HCT116 (cell line): ENCODE data around the gene RNU6-9. TPM values are rescaled to one million over a fixed set of nuclear protein-coding genes. Genes with fewer than 3 reads are reported as not detected.

Experiments used
- ATAC-seq: fragments of 200-7000 bp; cut with Tn5 transposase; 2 replicates; pipeline ENCODE4 v1.9.1; 2020; ENCODE audit warnings: mild to moderate bottlenecking, moderate library complexity
- BruUV-seq: library from RNA; stranded (reverse); fragments of 400-500 nt; replicated peaks from 2 replicates; lab custom pipeline; 2021; lab: Mats Ljungman, UMichigan
- CTCF ChIA-PET: fragments of 300-600 bp; sonication (Branson Sonifier 250); formaldehyde crosslinking; loops from one replicate; lab custom pipeline; 2021; ENCODE audit warnings: antibody characterized with exemption; lab: Charles Lee
- POLR2A ChIA-PET: fragments of 300-600, 350-600 bp; sonication (Branson Sonifier 250); formaldehyde crosslinking; loops from one replicate; lab custom pipeline; 2021; ENCODE audit warnings: antibody characterized with exemption; lab: Charles Lee
- RAD21 ChIA-PET, 2 experiments: fragments of 300-600 bp; sonication (Branson Sonifier 250); formaldehyde crosslinking; loops; one replicate each; lab custom pipeline; 2023; ENCODE audit warnings: low total read pairs in 2 of 2; ENCODE audit not compliant: uncharacterized antibody in 2 of 2, unreplicated experiment in 2 of 2, low non-redundant PET in 1 of 2; lab: Charles Lee
- DNase-seq: peaks from one replicate; pipeline ENCODE4 v3.0.0-alpha.2; 2010; ENCODE audit warnings: low read depth, low spot score
- H2AFZ ChIP-seq: fragments of 200-600 bp; shearing (Covaris generic), sonication (generic); 2 replicates; pipeline ENCODE4 v1.6.1; 2017; ENCODE audit warnings: low read depth, mixed run types, mixed read lengths, antibody characterized with exemption, low read length; ENCODE audit not compliant: poor library complexity, severe bottlenecking
- H3K27ac ChIP-seq: 2 replicates; pipeline ENCODE4 v1.5.1; 2012; ENCODE audit warnings: low read depth, low read length
- H3K27me3 ChIP-seq: fragments of 200-600 bp; sonication (generic); 2 replicates; pipeline ENCODE4 v1.6.1; 2016; ENCODE audit warnings: mixed run types, low read length, mixed read lengths; ENCODE audit not compliant: insufficient read depth
- H3K36me3 ChIP-seq, 2 experiments: fragments of 200-500 bp in 1 of 2; fragments of 200-600 bp in 1 of 2; sonication (Bioruptor generic) in 1 of 2; sonication (generic) in 1 of 2; 2 replicates each; pipeline versions ENCODE4 v1.5.1 to v1.6.1; 2014 to 2016; ENCODE audit warnings: low read length in 2 of 2, inconsistent platforms in 1 of 2, mixed read lengths in 1 of 2, mixed run types in 1 of 2; ENCODE audit not compliant: insufficient read depth in 2 of 2, control insufficient read depth in 1 of 2
- H3K4me1 ChIP-seq, 2 experiments: fragments of 200-600 bp in 1 of 2; sonication (generic) in 1 of 2; 2 replicates each; pipeline versions ENCODE4 v1.5.1 to v1.6.1; 2012 to 2017; ENCODE audit warnings: low read length in 2 of 2, inconsistent platforms in 1 of 2, mild to moderate bottlenecking in 1 of 2, mixed read lengths in 1 of 2, mixed run types in 1 of 2, moderate library complexity in 1 of 2; ENCODE audit not compliant: insufficient read depth in 2 of 2, control insufficient read depth in 1 of 2
- H3K4me2 ChIP-seq: fragments of 200-600 bp; sonication (generic); 2 replicates; pipeline ENCODE4 v1.6.1; 2017; ENCODE audit warnings: mixed run types, low read length, mixed read lengths
- H3K4me3 ChIP-seq, 2 experiments: fragments of 200-600 bp in 1 of 2; sonication (generic) in 1 of 2; replicated peaks in 1 of 2; 2 replicates each; pipeline ENCODE4 v1.5.1; 2011 to 2016; ENCODE audit warnings: low read length in 2 of 2, control low read depth in 1 of 2, low read depth in 1 of 2, mild to moderate bottlenecking in 1 of 2, mixed read lengths in 1 of 2, mixed run types in 1 of 2
- H3K79me2 ChIP-seq: fragments of 200-600 bp; sonication (generic); 2 replicates; pipeline ENCODE4 v1.6.1; 2017; ENCODE audit warnings: mild to moderate bottlenecking, mixed run types, low read length, moderate library complexity, mixed read lengths; ENCODE audit not compliant: insufficient read depth
- H3K9ac ChIP-seq: fragments of 200-600 bp; sonication (generic); 2 replicates; pipeline ENCODE4 v1.6.1; 2016; ENCODE audit warnings: low read length, mixed read lengths
- H3K9me2 ChIP-seq: fragments of 200-600 bp; sonication (generic), shearing (Covaris generic); 2 replicates; pipeline ENCODE4 v1.6.1; 2017; ENCODE audit warnings: mixed run types, mild to moderate bottlenecking, moderate library complexity; ENCODE audit not compliant: insufficient read depth
- H3K9me3 ChIP-seq, 2 experiments: fragments of 200-500 bp in 1 of 2; fragments of 200-600 bp in 1 of 2; sonication (Bioruptor generic) in 1 of 2; sonication (generic) in 1 of 2; 2 replicates each; pipeline ENCODE4 v1.6.1; 2014 to 2017; ENCODE audit warnings: low read length in 2 of 2, mixed read lengths in 2 of 2, inconsistent platforms in 1 of 2, low read depth in 1 of 2, mild to moderate bottlenecking in 1 of 2, mixed run types in 1 of 2, moderate library complexity in 1 of 2; ENCODE audit not compliant: control insufficient read depth in 1 of 2, insufficient read depth in 1 of 2
- H4K20me1 ChIP-seq: fragments of 200-600 bp; sonication (generic), shearing (Covaris generic); 2 replicates; pipeline ENCODE4 v1.6.1; 2017; ENCODE audit warnings: mixed run types, mild to moderate bottlenecking, moderate library complexity; ENCODE audit not compliant: insufficient read depth
- ATF3 ChIP-seq: IDR thresholded peaks from 2 replicates; pipeline ENCODE4 v1.6.1; 2012
- CEBPB ChIP-seq: IDR thresholded peaks from 2 replicates; pipeline ENCODE4 v1.6.1; 2012; ENCODE audit warnings: low read depth
- EGR1 ChIP-seq: IDR thresholded peaks from 2 replicates; pipeline ENCODE4 v1.6.1; 2012; ENCODE audit warnings: low read depth
- EZH2 ChIP-seq: fragments of 200-600 bp; sonication (generic); IDR thresholded peaks from 2 replicates; pipeline ENCODE4 v1.6.1; 2017; ENCODE audit warnings: antibody characterized with exemption, mixed run types
- EZH2phosphoT487 ChIP-seq: fragments of 200-600 bp; IDR thresholded peaks from 2 replicates; pipeline ENCODE4 v1.6.1; 2018; ENCODE audit warnings: antibody characterized with exemption, borderline replicate concordance
- FOSL1 ChIP-seq: IDR thresholded peaks from 2 replicates; pipeline ENCODE4 v1.6.1; 2012; ENCODE audit warnings: low read depth
- JUND ChIP-seq: IDR thresholded peaks from 2 replicates; pipeline ENCODE4 v1.6.1; 2012
- RAD21 ChIP-seq: IDR thresholded peaks from 2 replicates; pipeline ENCODE4 v1.6.1; 2012; ENCODE audit warnings: low read depth, mild to moderate bottlenecking
- SIN3A ChIP-seq: IDR thresholded peaks from 2 replicates; pipeline ENCODE4 v1.6.1; 2012; ENCODE audit warnings: low read depth
- SP1 ChIP-seq: IDR thresholded peaks from 2 replicates; pipeline ENCODE4 v1.6.1; 2012; ENCODE audit warnings: low read depth
- SRF ChIP-seq: IDR thresholded peaks from 2 replicates; pipeline ENCODE4 v1.6.1; 2012; ENCODE audit warnings: low read depth
- TCF7L2 ChIP-seq: IDR thresholded peaks from 2 replicates; pipeline ENCODE4 v1.7.0; 2011; ENCODE audit warnings: borderline replicate concordance, inconsistent platforms; ENCODE audit not compliant: insufficient read depth, insufficient read length; ENCODE audit errors: extremely low read depth
- intact Hi-C: fragments of 100-400 bp; cut with micrococcal nuclease; formaldehyde crosslinking; loops from 2 replicates; pipeline ENCODE4 v1.10.0; 2022
- total RNA-seq: library from RNA; stranded (reverse); gene quantifications from one replicate; pipeline ENCODE4 v1.2.1, GENCODE V29; 2021; ENCODE audit not compliant: unreplicated experiment
- TF ChIP-seq, protein P1 (sequence below): IDR thresholded peaks from 2 replicates; pipeline ENCODE4 v1.6.1; 2012
- TF ChIP-seq, protein P2 (sequence below): IDR thresholded peaks from 2 replicates; pipeline ENCODE4 v1.6.1; 2012; ENCODE audit warnings: low read depth

RNU6-9 gene
- total RNA-seq, 1 experiment from 2014 or later, result not detected

DNA sequence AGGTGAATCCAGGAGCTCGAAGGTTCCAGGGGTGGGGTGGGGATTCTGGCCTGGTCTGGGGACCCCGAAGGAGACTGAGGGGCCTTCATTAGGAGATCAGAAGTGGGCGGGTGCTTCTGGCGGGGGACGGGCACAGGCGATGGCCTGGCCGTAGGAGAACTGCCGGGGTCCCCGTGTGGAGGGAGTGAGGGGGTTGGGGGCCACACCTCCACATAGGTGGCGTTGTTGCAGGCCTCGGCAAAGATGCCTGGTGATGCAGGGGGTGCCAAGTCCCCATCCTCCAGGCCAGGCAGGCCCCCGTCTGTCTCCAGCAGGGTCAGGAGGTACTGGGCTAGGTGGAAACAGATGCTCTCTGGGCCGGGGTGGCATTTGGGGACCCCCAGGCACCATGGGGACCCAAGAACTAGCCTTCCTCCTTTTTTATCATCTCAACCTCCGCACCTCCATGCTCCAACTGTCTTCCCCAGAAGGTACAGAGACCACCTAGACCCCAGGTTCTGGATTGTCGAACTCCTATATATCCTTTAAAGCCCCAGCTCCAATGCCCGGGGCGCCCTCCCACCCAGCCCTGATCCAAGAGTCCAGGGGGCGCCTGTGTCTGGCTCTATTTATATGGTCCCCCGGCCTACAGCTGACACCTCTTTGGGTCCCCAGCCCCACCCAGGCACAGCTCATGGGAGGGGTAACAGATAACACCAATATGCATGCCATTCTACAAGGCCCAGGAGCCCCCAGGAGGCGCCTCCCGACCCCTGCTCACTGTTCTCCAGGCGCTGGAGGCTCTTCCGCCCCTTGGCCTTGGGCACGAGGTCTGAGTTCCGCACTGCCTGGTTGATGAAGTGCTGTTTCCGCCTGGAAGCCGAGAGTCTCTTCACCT is 8.2 kb downstream of the RNU6-9 start:
- intact Hi-C loops, result no loop called here
- ChIA-PET POLR2A (no interaction called here), CTCF (no interaction called here), RAD21 (no interaction called here)
- DNase-seq, result no peak
- Histone ChIP-seq H3K4me1 (peaks cover 6 to 16% of the 10 kb centered on the region in 2 experiments; a peak in 3 of 4 replicates), H2AFZ (no peak overlapping the region), H3K9me2 (no peaks in the 10 kb centered on the region), H3K36me3 (peaks cover 6 to 7% of the 10 kb centered on the region in 2 experiments; a peak in 3 of 4 replicates), H3K4me2 (peak overlapping the region; percentile 41; the same call in 1 of the 2 replicates), H3K79me2 (peaks cover 26% of the 10 kb centered on the region; the same call in 1 of the 2 replicates), H3K27me3 (no peaks in the 10 kb centered on the region), H3K27ac (peak overlapping the region; percentile 42; the same call in 1 of the 2 replicates), H3K4me3 (no peak overlapping the region), H3K9ac (no peak overlapping the region), H3K9me3 (no peaks in the 10 kb centered on the region), H4K20me1 (no peaks in the 10 kb centered on the region)
- no peak for TF ChIP-seq RAD21
- TF ChIP-seq EZH2phosphoT487, result no peak
- TF ChIP-seq EGR1, result no peak
- no peak for TF ChIP-seq SIN3A
- TF ChIP-seq, protein P1, sequence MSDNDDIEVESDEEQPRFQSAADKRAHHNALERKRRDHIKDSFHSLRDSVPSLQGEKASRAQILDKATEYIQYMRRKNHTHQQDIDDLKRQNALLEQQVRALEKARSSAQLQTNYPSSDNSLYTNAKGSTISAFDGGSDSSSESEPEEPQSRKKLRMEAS, result no peak
- no peak for TF ChIP-seq ATF3
- no peak for TF ChIP-seq SP1
- TF ChIP-seq SRF, result no peak
- TF ChIP-seq FOSL1, result no peak
- TF ChIP-seq CEBPB, result no peak
- no peak for TF ChIP-seq EZH2
- no peak for TF ChIP-seq TCF7L2
- TF ChIP-seq JUND, result no peak
- TF ChIP-seq, protein P2, sequence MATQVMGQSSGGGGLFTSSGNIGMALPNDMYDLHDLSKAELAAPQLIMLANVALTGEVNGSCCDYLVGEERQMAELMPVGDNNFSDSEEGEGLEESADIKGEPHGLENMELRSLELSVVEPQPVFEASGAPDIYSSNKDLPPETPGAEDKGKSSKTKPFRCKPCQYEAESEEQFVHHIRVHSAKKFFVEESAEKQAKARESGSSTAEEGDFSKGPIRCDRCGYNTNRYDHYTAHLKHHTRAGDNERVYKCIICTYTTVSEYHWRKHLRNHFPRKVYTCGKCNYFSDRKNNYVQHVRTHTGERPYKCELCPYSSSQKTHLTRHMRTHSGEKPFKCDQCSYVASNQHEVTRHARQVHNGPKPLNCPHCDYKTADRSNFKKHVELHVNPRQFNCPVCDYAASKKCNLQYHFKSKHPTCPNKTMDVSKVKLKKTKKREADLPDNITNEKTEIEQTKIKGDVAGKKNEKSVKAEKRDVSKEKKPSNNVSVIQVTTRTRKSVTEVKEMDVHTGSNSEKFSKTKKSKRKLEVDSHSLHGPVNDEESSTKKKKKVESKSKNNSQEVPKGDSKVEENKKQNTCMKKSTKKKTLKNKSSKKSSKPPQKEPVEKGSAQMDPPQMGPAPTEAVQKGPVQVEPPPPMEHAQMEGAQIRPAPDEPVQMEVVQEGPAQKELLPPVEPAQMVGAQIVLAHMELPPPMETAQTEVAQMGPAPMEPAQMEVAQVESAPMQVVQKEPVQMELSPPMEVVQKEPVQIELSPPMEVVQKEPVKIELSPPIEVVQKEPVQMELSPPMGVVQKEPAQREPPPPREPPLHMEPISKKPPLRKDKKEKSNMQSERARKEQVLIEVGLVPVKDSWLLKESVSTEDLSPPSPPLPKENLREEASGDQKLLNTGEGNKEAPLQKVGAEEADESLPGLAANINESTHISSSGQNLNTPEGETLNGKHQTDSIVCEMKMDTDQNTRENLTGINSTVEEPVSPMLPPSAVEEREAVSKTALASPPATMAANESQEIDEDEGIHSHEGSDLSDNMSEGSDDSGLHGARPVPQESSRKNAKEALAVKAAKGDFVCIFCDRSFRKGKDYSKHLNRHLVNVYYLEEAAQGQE, result no peak
- BruUV-seq, result no TSS peak
- no peak for ATAC-seq
